T follicular helper cell (primary cell): Measurements from ENCODE around the gene MGST2.
"Not testable (repeated sequence)": the region's sequence is repeated elsewhere in the genome, so short reads cannot be mapped to it uniquely, and the experiment has no call there.

ENCODE experiments used
- DNase-seq: peaks from one replicate; pipeline ENCODE4 v3.0.0-alpha.2; 2020; ENCODE audit warnings: low read depth
- total RNA-seq, 2 experiments: gene quantifications; one replicate each; lab custom pipeline; 2026; lab: John Stamatoyannopoulos, UW

MGST2 gene
- 1.00 to 4.0 reads per million in 2 experiments for total RNA-seq

GRCh38 chr4:139665690-139666529 is at the start of gene MGST2:
Gene MGST2, plus strand, starts transcription at chr4:139665819. Its CDS starts 201 bp downstream, at chr4:139666020.
- no peak for DNase-seq

GRCh38 chr4:139617702-139618490 is 47.7 kb upstream of the MGST2 start:
- DNase-seq = no peak

- no peak for DNase-seq
These were observed 46.0 kb upstream of the MGST2 start for GRCh38 chr4:139619644-139620043.

- DNase-seq = no peak
These were observed 42.7 kb upstream of the MGST2 start for GRCh38 chr4:139622901-139623381.

GRCh38 chr4:139624441-139625092 is 41.1 kb upstream of the MGST2 start:
- DNase-seq = no peak

- no peak for DNase-seq
These were observed 40.5 kb upstream of the MGST2 start for GRCh38 chr4:139625093-139625455.

- no peak for DNase-seq
These were observed 40.1 kb upstream of the MGST2 start for GRCh38 chr4:139625482-139625881.

GRCh38 chr4:139628184-139629012 is 37.2 kb upstream of the MGST2 start:
- no peak for DNase-seq

- DNase-seq = no peak
These were observed 36.0 kb upstream of the MGST2 start for GRCh38 chr4:139629436-139630125.

GRCh38 chr4:139630126-139630495 is 35.5 kb upstream of the MGST2 start:
- DNase-seq = no peak

- no peak for DNase-seq
These were observed 34.6 kb upstream of the MGST2 start for GRCh38 chr4:139630991-139631390.

GRCh38 chr4:139631791-139632190 is 33.8 kb upstream of the MGST2 start:
- no peak for DNase-seq

- not testable (repeated sequence) for DNase-seq
These were observed 32.9 kb upstream of the MGST2 start for GRCh38 chr4:139632739-139633138.

GRCh38 chr4:139633195-139633594 is 32.4 kb upstream of the MGST2 start:
- no peak for DNase-seq

- no peak for DNase-seq
These were observed 32.0 kb upstream of the MGST2 start for GRCh38 chr4:139633661-139634060.

GRCh38 chr4:139635966-139636365 is 29.7 kb upstream of the MGST2 start:
- DNase-seq = no peak

GRCh38 chr4:139638306-139638705 is 27.3 kb upstream of the MGST2 start:
- not testable (repeated sequence) for DNase-seq

- DNase-seq = no peak
These were observed 26.0 kb upstream of the MGST2 start for GRCh38 chr4:139639654-139640053.

- no peak for DNase-seq
These were observed 24.4 kb upstream of the MGST2 start for GRCh38 chr4:139641218-139641617.

GRCh38 chr4:139642364-139642763 is 23.3 kb upstream of the MGST2 start:
- DNase-seq = no peak
